Measurements from ENCODE around the gene DAND5.

DNA sequence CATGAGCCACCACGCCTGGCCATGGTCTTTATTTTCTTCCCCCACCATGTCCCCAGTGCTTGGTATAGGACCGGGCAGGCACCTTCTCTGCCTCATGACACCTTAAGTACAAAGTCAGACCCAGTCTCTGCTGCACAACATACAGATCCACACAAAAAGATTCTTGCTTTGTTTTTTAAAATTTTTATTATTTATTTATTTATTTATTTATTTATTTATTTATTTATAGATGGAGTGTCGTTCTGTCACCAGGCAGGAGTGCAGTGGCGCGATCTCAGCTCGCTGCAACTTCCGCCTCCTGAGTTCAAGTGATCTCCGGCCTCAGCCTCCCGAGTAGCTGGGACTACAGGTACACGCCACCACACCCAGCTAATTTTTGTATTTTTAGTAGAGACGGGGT, 23.4 kb downstream of the DAND5 start:
- TF ChIP-seq FOS (IDR thresholded peaks at IDR 0.05; ENCODE audit: borderline replicate concordance, extremely low read depth, insufficient read length): no peak
- TF ChIP-seq CREB1 (IDR thresholded peaks at IDR 0.05; ENCODE audit: low read depth): no peak
- no peak for TF ChIP-seq DPF2 (IDR thresholded peaks at IDR 0.05)
- TF ChIP-seq SMC3 (IDR thresholded peaks at IDR 0.05; ENCODE audit: borderline replicate concordance, low read length): no peak

Data from GM12878 (cell line).